ENCODE results near the gene CCM2L.

Gene CCM2L

DNA sequence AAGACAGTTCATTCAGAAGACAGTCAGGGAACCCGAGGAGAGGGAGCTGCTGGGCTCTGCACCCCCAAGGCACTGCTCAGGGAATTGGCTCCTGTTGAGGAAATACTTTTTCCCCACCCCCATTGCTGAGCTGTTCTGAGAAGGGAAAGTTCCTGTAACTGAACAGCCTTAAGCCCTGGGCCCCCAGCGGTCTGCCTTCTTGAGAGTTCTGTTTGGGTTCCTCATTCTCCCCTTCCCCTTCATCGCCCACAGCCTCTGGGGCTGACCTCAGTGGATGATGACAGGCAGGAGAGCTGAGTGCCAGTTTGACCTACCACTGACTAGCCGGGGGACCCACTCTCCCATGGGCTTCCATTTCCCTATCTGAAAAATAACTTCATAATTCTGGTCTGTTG, 52.5 kb downstream of the CCM2L start:
- no peak for DNase-seq

DNA sequence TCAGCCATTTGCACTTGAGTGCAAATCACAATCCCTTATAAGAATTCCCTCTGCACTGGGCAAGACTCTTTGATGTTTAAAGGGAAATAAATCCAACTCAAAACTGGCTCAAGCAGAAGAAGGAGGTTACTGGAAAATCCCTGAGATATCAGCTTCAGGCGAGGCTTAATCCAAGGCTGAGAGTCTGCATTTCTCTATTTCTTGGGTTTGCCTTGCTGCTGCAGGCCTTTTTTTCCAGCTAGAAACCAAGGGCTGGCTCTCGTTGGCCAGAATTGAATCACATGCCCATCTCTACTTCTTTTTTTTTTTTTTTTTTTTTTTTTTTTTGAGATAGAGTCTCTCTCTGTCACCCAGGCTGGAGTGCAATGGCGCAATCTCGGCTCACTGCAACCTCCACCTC, 53.5 kb downstream of the CCM2L start:
- no peak for DNase-seq

DNA sequence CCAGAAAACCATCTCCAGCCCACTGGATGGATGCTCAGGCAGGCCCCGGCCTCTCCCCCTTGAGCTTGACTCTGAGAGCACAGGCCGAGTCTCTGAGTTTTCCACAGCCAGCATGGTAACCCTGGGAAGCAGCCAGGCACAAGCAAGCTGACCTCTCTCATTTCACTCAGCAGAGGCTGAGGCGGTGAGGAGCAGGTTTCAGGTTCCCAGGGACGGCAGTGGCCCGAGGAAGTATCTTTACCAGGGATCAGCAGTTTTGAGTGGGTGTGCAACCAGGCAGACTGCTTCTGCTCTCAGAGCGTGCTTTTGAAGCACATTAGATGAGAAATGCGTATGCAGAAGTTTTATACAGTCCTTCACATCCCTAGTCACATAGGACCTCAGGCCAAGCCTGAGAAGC, 54.4 kb downstream of the CCM2L start:
- DNase-seq, result no peak

DNA sequence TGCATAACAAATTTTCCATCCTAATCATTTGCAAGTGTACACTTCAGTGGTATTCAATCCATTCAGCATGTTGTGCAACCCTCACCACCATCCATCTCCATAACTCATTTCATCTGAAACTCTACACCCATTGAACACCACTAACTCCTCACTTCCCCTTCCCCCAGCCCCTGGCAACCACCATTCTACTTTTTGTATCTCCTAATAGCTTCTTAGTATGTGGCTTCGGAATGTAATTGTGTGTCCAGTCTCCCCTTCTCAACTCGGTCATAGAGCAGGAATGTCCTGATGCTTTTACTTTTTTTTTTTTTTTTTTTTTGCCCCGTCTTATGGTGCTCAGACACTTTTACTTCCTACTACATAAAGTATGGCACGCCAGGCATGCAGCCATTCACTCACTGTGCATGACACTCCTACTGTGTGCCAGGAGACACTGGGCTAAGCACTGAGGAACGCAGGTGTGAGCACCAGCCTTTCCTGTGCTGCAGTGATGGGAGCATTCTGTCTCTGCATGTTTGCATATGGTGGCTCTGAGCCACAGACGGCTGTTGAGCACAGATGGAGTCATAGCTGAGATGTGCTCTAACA, 57.1 kb downstream of the CCM2L start:
- DNase-seq, result no peak

DNA sequence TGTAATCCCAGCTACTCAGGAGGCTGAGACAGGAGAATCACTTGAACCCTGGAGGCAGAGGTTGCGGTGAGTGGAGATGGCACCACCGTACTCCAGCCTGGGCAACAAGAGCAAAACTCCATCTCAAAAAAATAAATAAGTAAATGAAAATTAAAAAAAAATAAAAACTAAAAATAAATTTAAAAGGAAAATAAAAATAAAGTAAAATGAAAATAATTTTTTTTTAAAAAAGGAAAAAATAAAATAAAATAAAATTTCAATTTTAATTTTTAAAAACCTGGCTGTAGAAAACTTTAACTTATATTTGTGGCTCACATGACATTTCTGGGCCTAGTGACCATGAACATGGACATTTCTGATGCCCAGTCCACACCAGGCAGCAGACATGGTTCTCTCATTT, 57.9 kb downstream of the CCM2L start:
- DNase-seq, result no peak

DNA sequence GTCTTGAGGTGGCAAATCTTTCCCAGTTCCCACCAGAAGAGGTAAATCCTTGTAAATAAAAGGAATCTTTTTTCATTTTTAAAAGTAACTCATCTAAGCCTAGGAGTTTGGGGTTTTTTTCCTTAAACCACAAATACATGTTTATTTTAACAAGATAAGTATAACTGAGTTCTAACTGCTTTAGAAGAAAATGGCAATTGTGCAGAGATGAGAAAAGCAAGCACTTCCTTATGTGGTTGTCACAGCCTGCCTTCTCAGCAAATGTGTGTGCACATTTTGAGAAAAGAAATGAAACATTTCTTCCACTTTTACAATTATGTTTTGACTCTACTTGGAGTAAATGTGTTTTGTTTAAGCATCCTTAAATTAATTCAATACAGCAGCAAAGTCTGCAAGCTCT, 59.5 kb downstream of the CCM2L start:
- DNase-seq, result no peak

DNA sequence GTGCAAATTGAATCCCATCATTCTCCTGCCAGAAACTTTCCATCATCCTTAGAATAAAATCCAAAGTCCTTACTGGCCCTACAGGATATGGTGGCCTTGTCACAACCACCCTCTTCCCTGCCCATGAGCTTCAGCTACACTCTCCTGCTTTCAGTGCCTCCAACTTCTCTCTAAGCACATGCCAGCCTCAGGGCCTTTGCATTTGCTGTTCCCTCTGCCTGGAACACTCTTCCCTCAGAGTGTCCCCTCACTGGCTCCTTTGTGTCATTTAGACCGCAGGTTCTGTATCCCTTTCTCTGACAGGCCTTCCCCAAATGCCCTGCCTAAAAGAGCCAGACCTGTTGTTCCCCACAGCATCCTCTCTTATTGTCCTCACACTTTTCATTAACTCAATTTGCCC, 60.0 kb downstream of the CCM2L start:
- DNase-seq, result no peak

DNA sequence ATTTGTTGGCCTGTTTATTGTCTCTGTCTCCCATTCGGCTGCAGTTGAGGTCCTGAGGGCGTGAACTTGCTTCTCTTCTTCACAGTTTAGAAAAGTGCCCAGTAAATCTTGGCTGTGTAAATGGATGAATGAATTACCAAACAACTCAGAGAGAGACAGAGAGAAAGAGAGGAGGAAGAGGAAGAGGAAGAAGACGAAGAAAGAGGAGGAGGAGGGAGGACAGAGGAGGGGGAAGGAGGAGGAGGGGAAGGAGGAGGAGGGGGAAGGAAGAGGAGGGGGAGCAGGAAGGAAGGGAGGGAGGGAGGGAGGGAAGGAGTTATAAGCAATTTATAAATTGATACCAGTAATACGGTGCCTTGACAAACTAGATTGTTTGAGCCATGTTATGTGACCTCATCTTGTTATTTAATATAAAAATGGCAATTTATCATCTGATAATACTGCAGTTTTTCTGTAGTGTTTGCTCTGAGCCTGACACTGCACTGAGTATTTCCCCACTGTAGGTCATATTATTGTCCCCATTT, 60.5 kb downstream of the CCM2L start:
- DNase-seq, result no peak

DNA sequence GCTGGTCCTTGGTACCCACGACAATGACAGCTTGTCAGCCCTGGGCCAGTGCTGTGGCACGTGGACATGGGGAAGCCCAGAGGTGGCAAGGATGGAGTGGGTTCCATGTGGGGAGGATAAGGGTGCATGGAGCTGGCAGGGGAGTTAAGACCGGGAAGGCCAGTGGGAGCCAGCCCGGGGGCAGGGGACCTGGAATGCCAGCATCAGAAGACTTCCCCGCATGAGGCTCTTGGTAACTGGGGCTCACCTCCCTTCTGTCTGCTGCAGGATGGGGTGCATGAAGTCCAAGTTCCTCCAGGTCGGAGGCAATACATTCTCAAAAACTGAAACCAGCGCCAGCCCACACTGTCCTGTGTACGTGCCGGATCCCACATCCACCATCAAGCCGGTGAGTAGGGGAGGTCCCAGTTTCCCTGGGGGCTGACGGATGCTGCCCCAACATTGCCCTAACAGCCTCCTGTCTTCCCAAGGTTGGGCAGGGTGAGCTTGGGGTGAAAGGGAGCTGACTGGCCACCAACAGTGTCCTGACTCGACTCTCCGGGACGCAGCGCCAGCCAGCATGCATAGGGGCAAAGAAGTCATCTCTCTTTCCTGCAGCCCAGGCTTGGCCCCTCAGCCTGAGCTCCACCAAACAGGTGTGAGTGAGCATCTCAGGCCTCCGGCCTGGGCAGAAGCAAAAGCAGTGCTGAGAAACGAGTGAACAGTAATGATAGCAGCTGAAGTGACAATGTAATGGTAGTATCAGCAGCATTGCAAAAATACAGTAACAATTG, 61.3 kb downstream of the CCM2L start:
- DNase-seq, result no peak

DNA sequence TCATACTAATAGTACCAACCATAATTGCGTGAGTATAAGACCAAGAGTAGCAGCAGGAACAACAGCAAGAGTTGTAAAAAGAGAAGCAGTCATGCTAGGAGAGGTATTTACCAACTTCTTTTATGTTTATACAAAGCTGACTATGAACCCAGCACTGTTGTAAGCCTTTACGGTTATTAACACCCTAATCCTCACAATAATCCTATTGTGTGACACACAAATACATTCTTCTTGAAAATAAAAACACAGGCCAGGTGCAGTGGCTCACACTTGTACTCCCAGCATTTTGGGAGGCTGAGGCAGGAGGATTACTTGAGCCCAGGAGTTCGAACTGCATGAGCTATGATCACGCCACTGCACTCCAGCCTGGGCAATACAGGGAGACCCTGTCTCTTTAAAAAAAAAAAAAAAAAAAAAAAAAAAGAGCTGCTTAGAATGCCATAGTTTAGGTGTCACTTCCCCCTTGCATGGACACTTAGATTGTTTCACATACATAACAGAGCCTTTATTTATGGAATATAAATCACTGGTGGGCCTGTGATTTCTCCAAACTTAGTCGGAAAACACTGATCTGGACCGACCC, 62.0 kb downstream of the CCM2L start:
- DNase-seq, result no peak

DNA sequence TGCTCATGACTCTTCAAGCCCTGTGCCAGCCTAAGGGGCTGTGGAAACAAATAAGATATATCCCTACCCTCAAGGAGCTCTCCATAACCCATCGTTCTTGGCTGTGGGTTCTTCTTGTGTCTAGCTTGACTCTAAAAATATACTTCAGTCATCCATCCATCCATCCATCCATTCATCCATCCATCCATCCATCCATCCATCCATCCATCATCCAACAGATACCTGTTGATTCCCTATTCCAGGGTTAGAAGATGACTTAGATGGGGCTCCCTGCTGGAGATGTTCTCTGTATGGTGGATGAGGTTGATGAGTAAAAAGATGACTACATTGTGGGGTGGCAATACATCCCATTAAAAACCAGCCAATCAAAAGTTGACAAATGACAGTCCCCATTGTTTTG, 65.3 kb downstream of the CCM2L start:
- no peak for DNase-seq

DNA sequence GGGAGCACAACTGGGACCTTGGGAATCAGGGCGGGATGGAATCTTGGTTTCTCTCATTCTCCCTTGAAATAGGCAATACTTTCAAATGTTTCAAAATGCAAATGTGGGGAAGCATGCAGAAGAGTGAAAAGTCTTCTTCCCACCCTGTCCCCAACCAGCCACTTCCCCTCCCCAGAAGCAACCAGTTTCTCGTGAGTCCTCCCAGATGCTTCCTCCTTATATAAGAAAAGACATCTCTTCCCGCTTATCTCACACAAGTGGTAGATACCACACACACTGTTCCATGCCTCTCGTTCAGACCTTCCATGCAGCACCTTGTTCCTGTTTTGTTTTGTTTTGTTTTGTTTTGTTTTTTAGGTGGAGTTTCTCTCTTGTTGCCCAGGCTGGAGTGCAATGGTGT, 67.0 kb downstream of the CCM2L start:
- DNase-seq, result no peak

DNA sequence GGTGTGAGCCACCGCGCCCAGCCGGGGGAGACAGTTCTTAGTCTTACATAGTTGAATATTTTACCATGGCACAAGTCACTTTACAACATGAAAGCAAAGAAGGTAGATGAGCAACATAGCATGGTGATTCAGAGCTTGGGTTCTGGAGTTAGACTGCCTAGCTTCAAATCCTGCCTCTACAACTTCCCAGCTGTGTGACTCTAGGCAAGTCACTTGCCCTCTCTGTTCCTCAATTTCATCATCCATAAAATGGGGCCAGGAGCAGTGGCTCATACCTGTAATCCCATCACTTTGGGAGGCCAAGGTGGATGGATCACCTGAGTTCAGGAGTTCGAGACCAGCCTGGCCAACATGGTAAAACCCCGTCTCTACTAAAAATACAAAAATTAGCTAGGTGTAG, 68.1 kb downstream of the CCM2L start:
- DNase-seq, result no peak

DNA sequence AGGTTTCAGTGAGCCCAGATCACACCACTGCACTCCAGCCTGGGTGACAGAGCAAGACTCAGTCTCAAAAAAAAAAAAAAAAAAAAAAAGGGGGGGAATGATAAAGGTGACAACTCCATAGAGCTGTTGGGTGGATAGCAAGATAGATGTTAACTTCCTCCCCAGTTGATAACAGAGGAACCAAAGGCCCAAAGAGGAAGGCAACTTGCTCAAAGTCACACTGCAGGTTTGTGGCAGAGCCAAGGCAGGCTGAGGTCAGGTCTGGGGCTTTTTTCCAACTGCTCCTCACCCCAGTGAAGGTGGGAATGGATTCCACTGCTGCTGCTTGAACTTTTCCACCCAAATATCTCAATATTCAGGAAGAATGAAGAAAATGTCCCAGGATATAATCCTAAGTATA, 68.6 kb downstream of the CCM2L start:
- no peak for DNase-seq

DNA sequence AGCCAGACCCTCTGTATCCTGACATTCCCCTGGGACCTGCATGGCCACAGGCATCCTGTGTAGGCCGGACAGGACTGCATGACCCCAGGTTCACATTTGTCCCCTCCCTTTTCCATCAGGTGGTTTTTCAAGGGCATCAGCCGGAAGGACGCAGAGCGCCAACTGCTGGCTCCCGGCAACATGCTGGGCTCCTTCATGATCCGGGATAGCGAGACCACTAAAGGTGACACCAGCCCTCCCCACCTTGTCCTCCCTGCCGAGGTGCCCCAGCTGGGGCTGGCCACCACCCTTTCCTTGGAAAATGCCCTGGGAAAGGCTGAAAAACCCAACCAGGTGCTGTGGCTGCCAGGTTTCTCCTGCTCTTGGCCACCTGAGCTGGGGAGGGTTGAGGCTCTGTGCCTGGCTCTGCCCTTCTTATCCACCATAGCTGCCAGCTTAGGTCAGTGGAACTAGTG, 69.4 kb downstream of the CCM2L start:
- DNase-seq, result no peak

DNA sequence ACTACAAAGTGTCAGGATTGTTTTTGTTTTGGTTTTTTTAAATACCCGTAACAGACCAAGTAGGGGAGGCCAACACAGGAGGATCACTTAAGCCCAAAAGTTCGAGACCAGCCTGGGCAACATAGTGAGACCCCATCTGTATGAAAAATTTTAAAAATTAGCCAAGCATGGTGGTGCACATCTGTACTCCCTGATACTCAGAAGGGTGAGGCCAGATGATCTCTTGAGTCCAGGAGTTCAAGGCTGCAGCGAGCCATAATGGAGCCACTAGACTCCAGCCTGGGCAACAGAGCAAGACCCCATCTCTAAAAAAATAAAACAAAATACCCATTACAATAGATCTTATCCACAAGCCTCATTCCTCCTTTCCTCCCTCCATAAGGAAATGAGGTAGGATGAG, 70.5 kb downstream of the CCM2L start:
- DNase-seq, result no peak

All from NCI-H1417 treated with DMSO at 0.1 percent for 48 hours (cell line).